Activated naive CD4-positive, alpha-beta T cell treated with Interleukin-2 at 50 U/mL for 16 hours (primary cell): ENCODE results near the gene GABRA5.
"Not testable (repeated sequence)": the region's sequence is repeated elsewhere in the genome, so short reads cannot be mapped to it uniquely, and the experiment has no call there.

Experiments
- DNase-seq: peaks from one replicate; pipeline ENCODE4 v3.0.0-alpha.2; 2020

Gene GABRA5

GRCh38 chr15:26879706-26880105 lies 12.8 kb downstream of the GABRA5 start:
- DNase-seq = no peak

GRCh38 chr15:26882112-26882511 lies 15.2 kb downstream of the GABRA5 start:
- no peak for DNase-seq

GRCh38 chr15:26882616-26883365 lies 15.9 kb downstream of the GABRA5 start:
- no peak for DNase-seq

- no peak for DNase-seq
These were observed 16.6 kb downstream of the GABRA5 start for GRCh38 chr15:26883466-26883865.

GRCh38 chr15:26886566-26886965 lies 19.7 kb downstream of the GABRA5 start:
- no peak for DNase-seq

- DNase-seq = no peak
These were observed 21.2 kb downstream of the GABRA5 start for GRCh38 chr15:26887926-26888666.

- DNase-seq = no peak
These were observed 21.9 kb downstream of the GABRA5 start for GRCh38 chr15:26888761-26889160.

- DNase-seq = peak; percentile 20
These were observed 22.5 kb downstream of the GABRA5 start for GRCh38 chr15:26889298-26889898.

GRCh38 chr15:26890451-26890850 lies 23.6 kb downstream of the GABRA5 start:
- DNase-seq = no peak

GRCh38 chr15:26890988-26891387 lies 24.1 kb downstream of the GABRA5 start:
- DNase-seq = no peak

GRCh38 chr15:26891448-26892181 lies 24.8 kb downstream of the GABRA5 start:
- no peak for DNase-seq

GRCh38 chr15:26892182-26892518 lies 25.3 kb downstream of the GABRA5 start:
- DNase-seq = no peak

- DNase-seq = no peak
These were observed 25.8 kb downstream of the GABRA5 start for GRCh38 chr15:26892678-26893077.

- no peak for DNase-seq
These were observed 26.6 kb downstream of the GABRA5 start for GRCh38 chr15:26893351-26894065.

GRCh38 chr15:26894181-26894580 lies 27.3 kb downstream of the GABRA5 start:
- DNase-seq = no peak

- not testable (repeated sequence) for DNase-seq
These were observed 28.5 kb downstream of the GABRA5 start for GRCh38 chr15:26895346-26895745.

GRCh38 chr15:26899658-26900057 lies 32.8 kb downstream of the GABRA5 start:
- no peak for DNase-seq

GRCh38 chr15:26901041-26901440 lies 34.2 kb downstream of the GABRA5 start:
- DNase-seq = no peak

- DNase-seq = no peak
These were observed 43.9 kb downstream of the GABRA5 start for GRCh38 chr15:26910715-26911114.

GRCh38 chr15:26921433-26921832 lies 54.6 kb downstream of the GABRA5 start:
- no peak for DNase-seq

- DNase-seq = no peak
These were observed 59.2 kb downstream of the GABRA5 start for GRCh38 chr15:26926081-26926480.

GRCh38 chr15:26928051-26928450 lies 61.2 kb downstream of the GABRA5 start:
- DNase-seq = no peak

- DNase-seq = no peak
These were observed 62.7 kb downstream of the GABRA5 start for GRCh38 chr15:26929588-26929987.
